Fibroblast of gingiva (primary cell): ENCODE data around the gene PRR23E.

Source experiments
- DNase-seq: peaks from one replicate; pipeline ENCODE4 v3.0.0-alpha.2; 2011; ENCODE audit warnings: low read depth

Gene PRR23E

DNA sequence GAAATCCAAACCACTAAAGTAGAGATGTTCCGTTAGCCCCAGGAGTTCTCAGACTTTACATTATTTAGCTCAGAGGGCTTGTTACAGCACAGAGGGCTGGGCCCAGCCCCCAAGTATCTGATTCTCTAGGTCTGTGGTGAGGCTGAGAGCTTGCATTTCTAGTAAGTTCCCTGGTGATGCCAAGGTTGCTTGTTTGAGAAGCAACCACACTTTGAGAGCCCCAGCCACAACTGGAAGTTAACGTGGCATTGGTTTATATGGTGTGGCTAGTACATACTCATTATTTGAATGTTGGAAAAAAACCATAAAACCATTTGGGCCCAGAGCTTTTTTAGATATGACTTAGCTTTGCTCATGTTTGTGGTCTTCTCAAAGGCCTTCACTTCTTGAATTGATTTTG is 35.9 kb downstream of the PRR23E start:
- no peak for DNase-seq

DNA sequence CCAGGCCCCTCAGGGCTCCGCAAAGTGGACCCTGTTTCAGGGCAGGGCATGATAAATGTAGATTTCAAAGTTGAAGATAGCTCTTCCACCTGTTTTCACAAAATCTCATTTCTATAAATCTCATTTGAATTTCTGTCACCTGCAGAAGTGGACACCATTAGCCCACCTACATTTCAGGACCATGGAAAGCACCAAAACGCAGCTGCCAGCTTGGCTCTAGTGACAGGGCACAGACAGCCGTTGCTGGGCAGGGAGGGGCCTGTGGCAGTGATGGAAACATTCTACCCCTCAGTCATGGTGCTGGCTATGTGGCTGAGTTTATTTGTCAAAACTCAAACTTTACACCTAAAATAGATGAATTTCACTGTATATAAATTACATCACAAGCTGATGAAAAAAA is 40.4 kb downstream of the PRR23E start:
- DNase-seq, result no peak

DNA sequence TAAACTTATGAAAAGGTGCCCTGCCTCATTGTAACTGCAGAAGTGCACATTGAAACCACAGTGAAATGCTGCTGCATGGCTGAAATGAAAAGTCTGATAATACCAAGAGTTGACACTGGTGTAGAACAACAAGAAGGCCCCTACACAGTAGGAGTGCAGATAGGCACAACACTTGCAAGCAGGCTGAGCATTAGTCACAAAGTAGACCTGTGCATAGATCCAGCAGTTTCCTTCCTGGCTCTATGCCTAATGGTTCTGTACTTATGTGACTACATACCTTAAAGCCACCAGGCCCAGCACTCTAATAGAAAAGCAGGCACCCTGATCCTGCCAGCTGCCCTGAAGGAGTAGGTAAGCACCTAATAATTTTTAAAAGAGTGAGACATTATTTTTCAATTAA is 41.8 kb downstream of the PRR23E start:
- no peak for DNase-seq

DNA sequence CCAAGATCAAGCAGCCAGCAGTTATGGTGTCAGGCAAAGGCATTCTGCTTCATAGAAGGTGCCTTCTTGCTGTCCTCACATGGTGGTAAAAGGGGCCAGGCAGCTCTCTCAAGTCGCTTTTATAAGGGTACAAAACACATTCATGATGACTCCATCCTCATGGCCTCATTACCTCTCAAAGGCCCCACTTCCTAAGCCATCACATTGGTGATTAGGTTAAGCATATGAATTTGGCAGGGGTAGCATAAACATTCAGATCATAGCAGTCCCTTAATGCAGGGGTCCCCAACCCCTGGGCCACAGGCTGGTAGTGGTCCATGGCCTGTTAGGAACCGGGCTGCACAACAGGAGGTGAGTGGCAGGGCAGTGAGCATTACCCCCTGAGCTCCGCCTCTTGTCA is 42.8 kb downstream of the PRR23E start:
- DNase-seq, result no peak

DNA sequence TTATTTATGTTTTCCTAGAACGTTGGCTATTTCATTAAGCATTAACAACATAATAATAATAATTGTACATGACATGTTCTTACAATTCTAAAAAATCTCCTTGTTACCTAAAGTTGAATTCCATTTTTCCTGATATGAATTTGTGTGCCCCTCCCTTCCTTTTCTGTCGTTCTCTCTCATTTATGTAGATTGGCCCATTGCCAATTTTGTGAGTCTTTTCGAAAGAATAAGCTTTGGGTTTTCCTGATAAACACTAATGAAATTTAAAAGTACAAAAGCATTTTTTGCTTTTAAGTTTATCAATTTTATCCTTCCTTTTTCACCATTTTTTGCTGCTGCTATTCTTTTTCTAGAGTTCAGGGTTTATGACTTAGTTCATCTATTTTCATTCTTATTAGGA is 44.9 kb downstream of the PRR23E start:
- no peak for DNase-seq

DNA sequence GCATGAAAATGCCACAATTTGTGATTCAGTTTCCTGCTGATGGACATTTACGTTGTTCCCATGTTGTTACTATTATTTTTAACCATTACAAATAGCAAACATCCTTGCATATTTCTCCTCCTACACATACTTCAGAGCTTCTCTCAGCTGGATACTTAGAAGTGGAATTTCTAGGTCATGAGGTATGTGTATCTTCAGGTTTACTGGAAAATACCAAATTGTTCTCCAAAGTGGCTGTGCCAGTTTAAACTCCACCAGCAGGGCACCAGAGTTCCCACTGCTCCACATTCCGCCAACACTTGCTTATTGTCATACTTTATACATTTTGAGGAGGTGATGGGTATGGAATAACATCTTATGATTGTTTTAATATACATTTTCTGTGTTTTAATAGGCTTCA is 45.7 kb downstream of the PRR23E start:
- no peak for DNase-seq

DNA sequence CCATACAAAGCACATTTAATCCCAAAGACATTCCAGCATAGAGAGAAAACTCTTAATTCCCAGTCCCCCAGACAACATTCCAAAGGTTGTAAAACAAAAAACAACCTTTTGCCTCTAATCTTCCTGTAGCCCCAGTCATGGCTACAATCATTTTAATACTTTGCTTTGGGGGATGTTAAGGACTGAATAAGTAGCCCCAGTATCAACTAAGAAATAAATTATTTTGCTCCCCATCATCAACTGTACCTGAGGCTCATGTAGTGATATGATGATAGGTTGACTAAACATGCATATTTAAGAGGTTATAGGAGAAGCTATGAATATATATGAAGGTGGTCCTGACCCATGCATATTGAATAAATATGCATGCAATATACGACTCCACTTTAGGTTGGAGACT is 54.4 kb downstream of the PRR23E start:
- DNase-seq, result no peak
